HG03064 (cell line): ENCODE results near the gene CCBE1.
"Not testable (repeated sequence)": the region's sequence is repeated elsewhere in the genome, so short reads cannot be mapped to it uniquely, and the experiment has no call there.

Experiments
- ATAC-seq: cut with Tn5 transposase; IDR thresholded peaks from one replicate; pipeline ENCODE4 v1.9.1; 2021; ENCODE audit warnings: low read depth; ENCODE audit not compliant: unreplicated experiment

Gene CCBE1

GRCh38 chr18:59697236-59697932 is at the start of gene CCBE1:
TSS of gene CCBE1 (minus strand) at chr18:59697423.
- peak; percentile 79 for ATAC-seq

DNA sequence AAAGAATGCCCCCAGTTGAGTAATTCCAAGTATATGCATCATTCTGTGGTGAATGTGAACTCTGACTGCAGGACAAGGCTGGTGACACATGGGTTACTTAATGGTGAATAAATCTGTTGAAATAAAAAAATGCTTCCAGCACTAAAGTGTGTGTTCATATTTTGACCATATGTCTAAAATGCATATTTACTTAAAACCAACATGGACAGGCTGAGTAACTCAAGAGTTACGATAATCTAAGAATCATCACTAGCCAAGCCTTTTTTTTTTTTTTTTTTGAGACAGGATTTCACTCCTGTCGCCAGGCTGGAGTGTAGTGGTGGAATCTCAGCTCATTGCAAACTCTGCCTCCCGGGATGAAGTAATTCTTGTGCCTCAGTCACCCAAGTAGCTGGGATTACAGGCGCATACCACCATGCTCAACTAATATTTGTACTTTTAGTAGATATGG is 47.1 kb upstream of the CCBE1 start:
- no peak for ATAC-seq

DNA sequence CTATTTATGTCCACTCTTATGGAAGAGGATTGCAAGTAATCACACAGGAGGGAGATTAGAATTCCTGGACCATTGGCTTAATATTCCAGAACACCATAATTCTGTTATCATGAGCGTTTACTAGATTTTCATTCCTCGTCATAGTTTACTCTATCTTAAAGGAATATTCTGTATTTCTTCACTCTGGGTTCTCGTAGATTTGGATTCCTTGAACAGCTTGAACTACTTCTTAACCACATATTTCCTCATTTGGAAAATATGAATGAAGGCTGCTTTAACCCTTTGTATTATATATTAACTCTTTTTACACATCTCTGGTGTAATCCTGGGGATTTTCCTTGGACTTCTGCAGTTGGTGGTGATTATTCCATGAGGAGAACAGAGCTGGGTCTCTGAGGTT is 46.3 kb upstream of the CCBE1 start:
- no peak for ATAC-seq

DNA sequence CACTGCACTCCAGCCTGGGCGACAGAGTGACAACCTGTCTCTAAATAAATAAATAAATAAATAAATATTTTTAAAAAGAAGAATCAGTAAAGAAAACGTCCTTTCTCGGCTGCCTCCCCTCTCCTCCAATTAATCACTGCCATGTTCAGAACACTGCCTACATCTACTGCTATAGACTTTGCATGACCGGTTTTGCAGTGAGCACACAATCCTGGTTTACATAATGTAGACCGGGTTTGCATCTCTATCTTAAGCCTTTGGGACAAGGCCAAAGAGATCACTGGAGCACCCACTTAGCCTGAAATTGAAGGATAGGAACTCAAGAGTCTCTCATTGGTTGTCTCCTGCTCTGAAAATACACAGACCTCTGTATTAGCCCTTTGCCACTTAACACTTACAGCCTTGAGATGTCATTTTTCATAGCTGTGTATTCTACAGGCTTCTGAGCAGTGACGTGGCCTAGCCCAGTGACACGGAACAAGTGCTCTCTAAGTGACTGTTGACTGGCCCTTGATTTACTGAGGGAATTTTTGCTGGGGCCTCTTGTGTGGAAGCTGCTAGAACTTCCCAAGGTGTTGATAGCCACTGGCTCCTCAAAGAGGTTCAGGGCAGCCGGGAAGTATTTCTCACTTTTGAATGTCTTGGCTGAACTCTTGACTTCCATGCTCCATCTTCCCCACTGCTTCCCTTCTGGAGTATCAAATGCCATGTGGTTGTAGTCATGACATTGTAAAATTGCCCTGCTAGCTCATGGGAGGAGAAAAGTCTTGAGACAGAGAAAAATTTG is 45.3 kb upstream of the CCBE1 start:
- no peak for ATAC-seq

DNA sequence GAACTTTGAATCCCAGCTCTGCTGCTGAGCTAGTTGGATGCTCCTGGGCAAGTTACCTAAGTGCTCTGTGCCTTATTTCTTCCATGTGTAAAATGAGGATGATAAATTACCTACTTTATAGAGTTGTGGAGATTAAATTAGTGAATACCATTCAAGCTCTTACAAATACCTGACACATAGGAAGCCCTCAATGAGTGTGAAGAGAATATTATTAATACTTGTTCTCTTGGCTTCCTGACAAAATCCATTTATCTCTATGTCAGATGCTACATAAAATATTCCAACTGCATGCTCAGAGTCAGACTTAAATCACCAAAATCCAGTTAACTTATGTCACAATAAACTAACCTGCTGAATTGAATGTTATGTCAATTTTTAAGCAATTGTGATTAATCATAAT is 42.9 kb upstream of the CCBE1 start:
- ATAC-seq, result no peak

DNA sequence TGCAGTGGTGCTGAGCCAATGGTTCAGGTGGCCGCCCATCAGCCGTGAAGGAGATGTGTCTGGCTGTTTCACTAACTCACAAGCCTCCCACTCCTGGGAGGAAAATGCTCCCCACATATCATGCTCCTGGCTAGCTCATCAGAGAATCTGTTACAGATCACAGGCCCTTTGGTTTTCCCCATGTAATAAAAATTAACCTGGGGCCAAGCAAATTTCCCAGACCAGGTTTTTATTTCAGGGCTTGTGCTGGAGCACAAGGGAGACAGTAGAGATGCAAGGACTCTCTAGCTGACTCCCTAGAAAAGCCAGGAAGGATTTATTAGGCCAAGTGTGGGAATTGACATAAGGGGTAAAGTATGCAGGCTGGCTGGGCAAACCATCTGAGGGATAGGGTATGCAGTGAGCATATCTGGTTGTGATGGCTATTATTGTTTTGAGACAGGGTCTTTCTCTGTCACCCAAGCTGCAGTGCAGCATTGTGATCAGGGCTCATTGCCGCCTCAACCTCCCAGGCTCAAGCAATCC is 40.6 kb upstream of the CCBE1 start:
- no peak for ATAC-seq

- not testable (repeated sequence) for ATAC-seq
Measured at GRCh38 chr18:59737335-59737734, 40.1 kb upstream of the CCBE1 start.

GRCh38 chr18:59736061-59736460 is 38.8 kb upstream of the CCBE1 start:
- ATAC-seq, result no peak

GRCh38 chr18:59735269-59735860 is 38.1 kb upstream of the CCBE1 start:
- no peak for ATAC-seq

- ATAC-seq, result no peak
Measured at GRCh38 chr18:59733421-59733820, 36.2 kb upstream of the CCBE1 start.

DNA sequence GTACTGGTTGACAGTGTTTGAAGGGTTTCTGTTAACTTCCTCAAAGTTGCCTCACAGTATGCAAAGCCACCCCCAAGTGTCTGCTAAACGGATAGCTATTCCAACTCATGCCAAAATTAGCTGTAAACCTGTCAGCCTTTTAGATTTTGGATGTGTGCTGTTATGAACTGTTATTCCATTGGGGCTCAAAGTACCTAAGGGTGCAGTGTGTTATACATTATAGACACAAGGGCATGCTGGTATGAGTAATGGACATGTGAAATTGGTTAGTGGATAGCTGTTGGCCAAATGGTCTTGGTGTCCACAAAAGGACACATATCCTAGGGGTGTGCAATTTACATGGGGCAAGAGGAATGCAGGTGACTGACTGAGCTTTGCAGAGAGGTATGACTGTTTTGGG is 33.7 kb upstream of the CCBE1 start:
- ATAC-seq, result no peak

GRCh38 chr18:59729781-59730180 is 32.6 kb upstream of the CCBE1 start:
- no peak for ATAC-seq

GRCh38 chr18:59728816-59729215 is 31.6 kb upstream of the CCBE1 start:
- no peak for ATAC-seq

GRCh38 chr18:59725142-59725541 is 27.9 kb upstream of the CCBE1 start:
- ATAC-seq, result no peak

- ATAC-seq, result no peak
Measured at GRCh38 chr18:59724103-59724502, 26.9 kb upstream of the CCBE1 start.

DNA sequence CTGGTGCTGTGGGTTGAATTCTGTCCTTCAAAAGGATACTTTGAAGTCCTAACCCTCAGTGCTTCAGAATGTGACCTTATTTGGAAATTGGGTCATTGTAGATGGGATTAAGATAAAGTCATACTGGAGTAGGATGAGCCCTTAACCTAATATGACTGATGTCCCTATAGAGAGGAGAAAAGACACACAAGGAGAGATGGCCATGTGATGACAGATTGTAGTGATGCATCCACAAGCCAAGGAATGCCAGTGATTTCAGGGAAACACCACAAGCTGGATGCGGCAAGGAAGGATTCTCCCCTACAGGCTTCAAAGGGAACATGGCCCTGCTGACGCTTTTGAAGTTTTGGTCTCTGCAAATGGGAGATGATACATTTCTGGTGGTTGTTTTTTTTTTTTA is 24.7 kb upstream of the CCBE1 start:
- no peak for ATAC-seq

DNA sequence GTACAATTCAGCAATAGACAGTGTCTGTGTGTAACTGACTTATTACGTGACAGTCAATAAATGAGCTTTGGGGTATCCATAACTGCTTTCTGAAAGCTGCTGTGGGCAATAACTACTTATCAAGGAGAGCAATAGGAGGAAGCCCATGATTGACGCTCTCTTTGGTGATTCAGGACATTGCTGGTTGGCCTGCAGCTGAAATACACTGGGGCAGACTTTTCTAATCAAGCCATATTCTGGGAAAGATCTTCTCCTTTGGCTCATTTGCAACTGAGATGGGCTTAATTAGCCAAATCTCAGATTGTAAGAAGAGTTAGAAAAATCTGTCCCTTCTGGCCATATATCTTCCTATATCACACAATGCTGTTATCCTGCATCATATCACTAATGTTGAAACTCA is 24.0 kb upstream of the CCBE1 start:
- ATAC-seq, result no peak

GRCh38 chr18:59719544-59720181 is 22.4 kb upstream of the CCBE1 start:
- no peak for ATAC-seq

- ATAC-seq, result no peak
Measured at GRCh38 chr18:59718464-59719157, 21.4 kb upstream of the CCBE1 start.

- ATAC-seq, result no peak
Measured at GRCh38 chr18:59718108-59718463, 20.9 kb upstream of the CCBE1 start.
